ENCODE data around the gene PROK2.

DNA sequence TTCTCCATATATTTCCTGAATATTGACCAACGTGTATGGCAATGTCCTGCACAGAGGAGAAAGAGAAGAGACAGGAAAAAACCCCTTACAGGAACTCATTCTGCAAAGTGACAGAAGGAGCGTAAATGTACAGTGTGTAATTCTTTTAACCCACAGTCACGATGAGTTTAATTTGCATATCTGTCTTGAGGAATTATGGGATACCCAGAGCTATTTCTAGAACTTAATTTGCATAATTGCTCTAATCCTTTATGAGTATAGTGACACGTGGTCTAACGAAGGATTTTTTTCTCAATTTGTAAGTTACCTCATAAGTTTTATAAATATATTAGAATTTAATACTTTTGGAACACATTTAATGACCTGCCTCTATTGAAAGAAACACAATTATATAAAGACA lies 21.5 kb downstream of the PROK2 start:
- TF ChIP-seq CTCF (IDR thresholded peaks at IDR 0.05) (no peak), POLR2A (IDR thresholded peaks at IDR 0.05) (no peak)

Measured in body of pancreas (tissue), 4 donors.